Keratinocyte (primary cell): ENCODE results near the gene CARD9. TPM values are rescaled to one million over a fixed set of nuclear protein-coding genes. Genes with fewer than 3 reads are reported as not detected.

Source experiments
- DNase-seq: peaks from one replicate; pipeline ENCODE4 v3.0.0-alpha.2; 2011; ENCODE audit warnings: low read depth, missing footprints, low spot score
- FAIRE-seq: peaks from 2 replicates; lab custom pipeline; 2011; peaks lifted over from hg19 to GRCh38; lab: Jason Lieb, UNC
- H2AFZ ChIP-seq: 2 replicates; pipeline ENCODE4 v1.6.0; 2012; ENCODE audit warnings: low read length, control low read depth, inconsistent platforms; ENCODE audit not compliant: control insufficient read depth
- H3K27ac ChIP-seq: 2 replicates; pipeline ENCODE4 v1.5.1; 2011; ENCODE audit warnings: low read length; ENCODE audit not compliant: control insufficient read depth, insufficient read depth
- H3K27me3 ChIP-seq: 3 replicates; pipeline ENCODE4 v1.6.0; 2011; ENCODE audit warnings: low read length; ENCODE audit not compliant: control insufficient read depth, insufficient read depth; ENCODE audit errors: extremely low read depth
- H3K36me3 ChIP-seq, 2 experiments: 2 replicates in 1 of 2; 3 replicates in 1 of 2; pipeline ENCODE4 v1.5.1; 2011; ENCODE audit warnings: low read length in 2 of 2, mild to moderate bottlenecking in 1 of 2; ENCODE audit not compliant: control insufficient read depth in 2 of 2, insufficient read depth in 2 of 2; ENCODE audit errors: extremely low read depth in 1 of 2
- H3K4me1 ChIP-seq: 3 replicates; pipeline ENCODE4 v1.5.1; 2011; ENCODE audit warnings: low read length; ENCODE audit not compliant: control insufficient read depth, insufficient read depth; ENCODE audit errors: extremely low read depth
- H3K4me2 ChIP-seq: 3 replicates; pipeline ENCODE4 v1.6.0; 2011; ENCODE audit warnings: low read depth, low read length; ENCODE audit not compliant: control insufficient read depth, insufficient read depth; ENCODE audit errors: extremely low read depth
- H3K4me3 ChIP-seq, 3 experiments: fragments of 200-600 bp in 1 of 3; sonication (generic) in 1 of 3; 2 replicates in 2 of 3; 3 replicates in 1 of 3; pipeline ENCODE4 v1.5.1; 2011 to 2016; ENCODE audit warnings: low read length in 3 of 3, mild to moderate bottlenecking in 3 of 3, control low read depth in 2 of 3, inconsistent platforms in 1 of 3, low read depth in 1 of 3, mixed read lengths in 1 of 3, mixed run types in 1 of 3, moderate library complexity in 1 of 3; ENCODE audit not compliant: control insufficient read depth in 2 of 3, insufficient read depth in 2 of 3; ENCODE audit errors: extremely low read depth in 1 of 3
- H3K79me2 ChIP-seq: 2 replicates; pipeline ENCODE4 v1.6.0; 2012; ENCODE audit warnings: low read length; ENCODE audit not compliant: control insufficient read depth, insufficient read depth
- H3K9ac ChIP-seq: 3 replicates; pipeline ENCODE4 v1.6.0; 2011; ENCODE audit warnings: low read length; ENCODE audit not compliant: control insufficient read depth, insufficient read depth; ENCODE audit errors: extremely low read depth
- H3K9me1 ChIP-seq: 3 replicates; pipeline ENCODE4 v1.6.0; 2011; ENCODE audit warnings: low read length; ENCODE audit not compliant: control insufficient read depth, insufficient read depth; ENCODE audit errors: extremely low read depth
- H3K9me3 ChIP-seq: 2 replicates; pipeline ENCODE4 v1.5.1; 2012; ENCODE audit warnings: low read depth, low read length; ENCODE audit not compliant: control insufficient read depth
- H4K20me1 ChIP-seq: 3 replicates; pipeline ENCODE4 v1.6.0; 2011; ENCODE audit warnings: low read length; ENCODE audit not compliant: control insufficient read depth, insufficient read depth; ENCODE audit errors: extremely low read depth
- CTCF ChIP-seq, 3 experiments: IDR thresholded peaks in 1 of 3; conservative IDR thresholded peaks in 1 of 3; optimal IDR thresholded peaks in 1 of 3; 2 replicates in 2 of 3; 3 replicates in 1 of 3; pipeline versions ENCODE3 to v1.5.1; 2011; ENCODE audit warnings: low read length in 3 of 3, mild to moderate bottlenecking in 3 of 3, moderate library complexity in 2 of 3, control low read depth in 1 of 3, inconsistent platforms in 1 of 3; ENCODE audit not compliant: insufficient read depth in 2 of 3; ENCODE audit errors: extremely low read depth in 1 of 3
- EZH2 ChIP-seq: IDR thresholded peaks from one replicate; pipeline ENCODE4 v1.6.1; 2012; ENCODE audit warnings: inconsistent platforms, mild to moderate bottlenecking, low read length, moderate library complexity
- dilution Hi-C: fragments of 300-500 bp; cut with MboI; formaldehyde crosslinking; loops from one replicate; pipeline ENCODE4 v1.7.0; 2020; ENCODE audit warnings: low sequenced_read_pairs; ENCODE audit not compliant: extremely low pct_ligation_motif_present
- polyA plus RNA-seq, 5 experiments: library from polyadenylated mRNA; depleted of rRNA in 3 of 5; stranded (reverse) in 3 of 5; stranded (forward) in 1 of 5; unstranded in 1 of 5; fragments of >200 nt; gene quantifications; 1 replicate in 1 of 5; 2 replicates in 3 of 5; 3 replicates in 1 of 5; pipeline versions ENCODE4 v1.2.1 to v1.2.3, GENCODE V29; 2011 to 2012; ENCODE audit warnings: missing spikeins in 2 of 5, low read depth in 1 of 5, low replicate concordance in 1 of 5

Gene CARD9
- polyA plus RNA-seq, 1 donor (not counting 4 experiments of a cell fraction or from before 2014, with no cell fraction given): 0.07 TPM

GRCh38 chr9:136331030-136331429, 42.4 kb downstream of the CARD9 start:
- dilution Hi-C loops: no loop called here
- Histone ChIP-seq H3K4me3 (no peak overlapping the region), H3K4me2 (no peak overlapping the region), H2AFZ (no peak overlapping the region), H3K4me1 (peaks cover 10% of the 10 kb centered on the region), H3K36me3 (peaks cover 0 to 3% of the 10 kb centered on the region in 2 experiments), H3K9me1 (no peaks in the 10 kb centered on the region), H3K79me2 (no peaks in the 10 kb centered on the region), H3K9ac (no peak overlapping the region), H3K27me3 (no peaks in the 10 kb centered on the region), H4K20me1 (no peaks in the 10 kb centered on the region), H3K9me3 (no peaks in the 10 kb centered on the region), H3K27ac (no peak overlapping the region)
- TF ChIP-seq EZH2 (no peak), CTCF (optimal IDR thresholded peaks at IDR 0.05 in 1 of 3, IDR thresholded peaks at IDR 0.05 in 1 of 3, conservative IDR thresholded peaks at IDR 0.05 in 1 of 3; ENCODE audit: extremely low read depth in 1 of 3, insufficient read depth in 2 of 3, low read length in 3 of 3) (no peak)
- DNase-seq: no peak
- no peak for FAIRE-seq

- H3K4me1 ChIP-seq: peaks cover 10% of the 10 kb centered on the region
- TF ChIP-seq CTCF (optimal IDR thresholded peaks at IDR 0.05 in 1 of 3, IDR thresholded peaks at IDR 0.05 in 1 of 3, conservative IDR thresholded peaks at IDR 0.05 in 1 of 3; ENCODE audit: extremely low read depth in 1 of 3, insufficient read depth in 2 of 3, low read length in 3 of 3): no peak
- no peak for TF ChIP-seq EZH2
- no peaks in the 10 kb centered on the region for H3K27me3 ChIP-seq
- H3K9ac ChIP-seq: no peak overlapping the region
- no peaks in the 10 kb centered on the region for H4K20me1 ChIP-seq
- no peak overlapping the region for H3K4me2 ChIP-seq
- no peak for DNase-seq
- H3K4me3 ChIP-seq: no peak overlapping the region
- no peaks in the 10 kb centered on the region for H3K79me2 ChIP-seq
- H2AFZ ChIP-seq: no peak overlapping the region
- no peaks in the 10 kb centered on the region for H3K9me1 ChIP-seq
- H3K36me3 ChIP-seq: peaks cover 0 to 1% of the 10 kb centered on the region in 2 experiments
- no peak for FAIRE-seq
- H3K27ac ChIP-seq: no peak overlapping the region
- dilution Hi-C loops: no loop called here
- H3K9me3 ChIP-seq: no peaks in the 10 kb centered on the region
Observed at GRCh38 chr9:136330406-136330990, 43.0 kb downstream of the CARD9 start.
